SHP77 treated with DMSO at 0.1 percent for 48 hours (cell line): ENCODE data around the gene TINAGL1.

Experiments used
- DNase-seq: peaks from one replicate; lab custom pipeline; 2025; lab: John Stamatoyannopoulos, UW

The TINAGL1 gene

GRCh38 chr1:31576201-31576669 lies at the start of gene TINAGL1:
Gene TINAGL1 (plus strand): TSS chr1:31576515. CDS start chr1:31577149, 634 bp downstream.
- DNase-seq, result no peak

- DNase-seq, result no peak
These were observed 46.2 kb upstream of the TINAGL1 start for GRCh38 chr1:31529999-31530684.

DNA sequence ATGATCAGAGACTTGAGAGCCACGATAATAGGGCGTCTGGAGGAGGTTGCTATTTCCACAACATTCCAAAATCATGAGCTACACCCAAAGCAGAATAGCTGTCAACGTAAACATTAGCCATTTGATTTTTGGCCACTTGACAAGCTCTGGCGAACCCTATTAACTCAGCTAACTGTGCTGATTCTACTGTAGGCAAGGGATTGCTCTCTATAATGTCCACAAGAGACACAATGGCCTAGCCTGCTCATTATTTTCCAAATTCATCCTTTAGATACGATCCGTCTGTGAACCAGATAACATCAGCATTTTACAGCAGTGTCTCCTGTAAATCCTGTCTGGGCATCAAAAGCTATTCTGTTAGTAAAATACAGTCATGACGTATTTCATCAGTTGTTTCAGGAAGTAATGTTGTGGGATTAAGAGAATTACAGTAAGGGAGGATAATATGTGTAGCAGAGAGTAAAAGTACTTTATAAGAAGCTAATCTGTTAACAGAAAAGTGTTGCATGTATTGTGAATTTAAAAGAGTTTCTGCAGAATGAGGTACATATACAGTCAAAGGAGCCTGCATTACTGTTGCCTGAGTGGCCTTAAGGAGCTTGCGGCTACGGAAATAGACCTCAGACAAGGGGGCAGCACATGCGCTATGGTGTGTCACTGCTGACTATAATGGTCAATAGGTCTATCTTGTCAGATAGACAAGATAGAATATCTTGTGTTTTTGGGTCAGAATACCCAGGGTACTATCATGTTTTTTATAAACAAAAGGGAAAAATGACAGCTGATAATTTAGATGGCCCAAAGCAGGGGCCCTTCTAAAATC lies 44.9 kb upstream of the TINAGL1 start:
- peak; percentile 31 for DNase-seq

GRCh38 chr1:31532173-31532572 lies 44.1 kb upstream of the TINAGL1 start:
- DNase-seq, result no peak

DNA sequence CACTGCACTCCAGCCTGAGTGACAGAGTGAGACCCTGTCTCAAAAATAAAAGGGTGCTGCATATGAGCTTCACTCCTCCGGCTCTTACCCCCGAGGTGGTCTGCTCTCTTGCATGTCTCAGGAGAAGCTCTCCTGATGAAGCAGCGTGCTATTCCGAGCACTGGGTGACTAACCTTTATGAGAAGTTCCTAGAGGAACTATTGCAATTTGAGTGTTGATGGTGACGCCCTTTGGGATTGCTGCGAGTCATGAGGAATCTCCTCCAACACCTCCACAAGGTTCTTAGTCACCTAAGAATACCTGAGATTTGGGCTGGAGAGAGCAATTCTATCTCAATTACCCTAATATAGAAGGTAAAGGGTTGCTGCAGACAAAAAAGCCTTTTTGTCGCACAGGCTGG lies 40.8 kb upstream of the TINAGL1 start:
- no peak for DNase-seq

GRCh38 chr1:31539329-31539728 lies 37.0 kb upstream of the TINAGL1 start:
- no peak for DNase-seq

- peak; percentile 31 for DNase-seq
These were observed 35.1 kb upstream of the TINAGL1 start for GRCh38 chr1:31541194-31541593.

DNA sequence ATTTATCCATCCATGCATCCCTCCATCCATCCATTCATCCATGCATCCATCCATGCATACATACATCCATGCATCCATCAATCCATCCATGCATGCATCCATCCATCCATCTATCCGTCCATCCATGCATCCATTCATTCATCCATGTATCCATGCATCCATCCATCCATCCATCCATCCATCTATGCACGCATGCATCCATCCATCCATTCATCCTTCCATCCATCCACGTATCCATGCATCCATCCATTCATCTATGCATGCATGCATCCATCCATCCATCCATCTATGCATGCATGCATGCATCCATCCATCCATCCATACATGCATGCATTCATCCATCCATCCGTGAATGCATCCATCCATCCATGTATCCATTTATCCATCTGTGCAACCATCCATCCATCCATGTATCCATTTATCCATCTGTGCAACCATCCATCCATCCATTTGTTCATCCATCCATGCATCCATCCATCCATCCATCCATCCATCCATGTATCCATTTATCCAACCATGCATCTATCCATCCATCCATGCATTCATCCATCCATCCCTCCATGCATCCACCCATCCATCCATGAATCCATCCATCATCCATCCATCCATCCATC lies 30.3 kb upstream of the TINAGL1 start:
- no peak for DNase-seq

DNA sequence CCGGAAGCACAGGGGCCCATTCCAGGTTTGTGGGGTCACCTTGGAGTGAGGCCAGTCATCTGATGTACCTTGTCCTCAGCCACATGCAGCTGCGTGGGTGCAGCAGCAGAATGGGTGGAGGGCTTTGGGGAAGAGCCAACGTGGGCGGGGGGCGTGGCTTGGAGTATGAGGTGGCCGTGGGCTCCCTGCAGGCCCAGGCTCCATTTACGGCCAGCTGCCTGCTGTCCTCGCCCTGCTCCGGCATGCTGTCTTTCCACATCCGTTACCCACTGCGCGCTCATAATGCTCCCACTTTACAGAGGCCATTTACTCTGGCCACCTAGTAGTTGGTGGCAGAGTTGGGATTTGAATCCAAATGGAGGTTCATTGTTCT lies 27.8 kb upstream of the TINAGL1 start:
- no peak for DNase-seq

- DNase-seq, result peak; percentile 97
These were observed 27.2 kb upstream of the TINAGL1 start for GRCh38 chr1:31548907-31549808.

- DNase-seq, result peak; percentile 48
These were observed 26.3 kb upstream of the TINAGL1 start for GRCh38 chr1:31549809-31550620.

DNA sequence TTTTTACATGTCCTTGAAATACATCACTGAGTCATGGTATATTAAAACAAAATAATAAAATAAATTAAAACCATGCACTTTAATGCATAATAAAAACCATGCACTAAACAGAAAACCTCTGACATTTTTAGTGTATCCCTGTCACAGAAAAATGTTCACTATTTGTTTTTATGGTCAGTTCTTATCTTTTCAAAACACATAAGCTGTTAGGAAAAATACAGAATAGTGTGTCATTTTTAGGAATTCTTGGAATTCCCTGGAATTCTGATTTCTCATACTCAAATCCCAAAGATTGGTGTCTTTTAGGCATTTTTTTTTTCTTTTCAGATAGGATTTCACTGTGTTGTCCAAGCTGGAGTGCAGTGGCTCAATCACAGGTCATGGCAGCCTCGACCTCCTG lies 25.1 kb upstream of the TINAGL1 start:
- DNase-seq, result no peak

DNA sequence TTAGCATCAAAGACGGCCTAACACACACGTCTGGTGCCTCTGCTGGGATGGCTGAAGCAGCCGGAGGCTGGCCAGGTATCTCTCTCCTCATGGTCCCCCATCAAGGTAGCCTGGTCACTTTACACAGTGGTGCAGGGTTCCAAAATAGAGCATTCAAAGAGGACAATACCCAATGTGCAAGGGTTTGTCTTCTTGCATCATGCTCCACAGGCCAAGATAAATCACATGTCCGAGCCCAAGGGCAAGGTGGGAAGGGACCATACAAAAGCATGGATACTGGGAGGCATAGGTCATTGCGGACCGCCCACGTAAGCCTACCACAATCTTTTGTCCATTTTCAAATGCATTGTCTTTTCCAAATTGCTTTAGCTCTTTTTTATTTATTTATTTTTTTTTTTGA lies 23.8 kb upstream of the TINAGL1 start:
- no peak for DNase-seq

- DNase-seq, result no peak
These were observed 19.8 kb upstream of the TINAGL1 start for GRCh38 chr1:31556481-31557006.

DNA sequence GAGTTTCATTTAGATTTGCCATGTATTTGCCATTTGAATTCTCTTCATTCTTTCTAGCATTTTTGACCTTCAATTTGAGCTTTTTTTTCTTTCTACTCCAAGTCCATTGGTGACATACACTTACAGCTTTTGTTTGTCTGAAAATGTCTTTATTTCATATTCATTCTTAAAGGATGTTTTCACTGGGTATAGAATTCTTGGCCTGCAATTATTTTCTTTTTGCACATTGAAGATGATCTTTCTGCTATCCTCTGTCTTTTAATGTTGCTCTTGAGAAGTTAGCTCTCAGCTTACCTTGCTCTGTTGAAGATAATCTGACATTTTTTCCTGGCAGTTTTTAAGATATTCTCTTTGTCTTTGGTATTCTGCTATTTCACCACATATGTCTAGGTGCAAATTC lies 16.6 kb upstream of the TINAGL1 start:
- DNase-seq, result no peak

- no peak for DNase-seq
These were observed 15.9 kb upstream of the TINAGL1 start for GRCh38 chr1:31560394-31560793.

DNA sequence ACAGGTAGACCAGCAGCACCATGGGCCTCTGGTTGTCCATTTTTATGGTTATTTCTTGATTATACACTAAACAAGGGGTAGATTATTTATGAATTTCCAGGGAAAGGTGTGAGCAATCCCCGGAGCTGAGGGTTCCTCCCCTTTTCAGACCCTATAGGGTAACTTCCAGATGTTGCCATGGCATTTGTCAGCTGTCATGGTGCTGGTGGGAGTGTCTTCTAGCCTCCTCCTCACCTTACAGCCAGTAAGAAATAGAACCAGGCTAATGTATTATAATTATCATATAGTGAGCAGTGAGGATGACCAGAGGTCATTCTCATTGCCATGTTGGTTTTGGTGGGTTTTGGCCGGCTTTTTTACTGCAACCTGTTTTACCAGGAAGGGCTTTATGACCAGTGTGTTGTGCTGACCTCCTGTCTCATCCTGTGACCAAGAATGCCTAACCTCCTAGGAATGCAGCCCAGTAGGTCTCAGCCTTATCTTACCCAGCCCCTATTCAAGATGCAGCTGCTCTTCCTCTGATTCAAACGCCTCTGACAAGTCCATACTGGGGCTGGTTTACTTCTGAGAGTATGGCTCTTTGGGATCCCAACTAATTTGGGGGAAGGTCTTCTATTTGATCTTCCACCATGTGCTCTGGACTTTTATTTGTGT lies 13.5 kb upstream of the TINAGL1 start:
- no peak for DNase-seq

- DNase-seq, result no peak
These were observed 11.7 kb upstream of the TINAGL1 start for GRCh38 chr1:31564606-31564989.

- DNase-seq, result no peak
These were observed 8.3 kb upstream of the TINAGL1 start for GRCh38 chr1:31567956-31568570.
